ENCODE results near the gene IQSEC2.

IQSEC2 gene

GRCh38 chrX:53281321-53281822, at the start of gene IQSEC2:
IQSEC2 (minus strand) TSS chrX:53281584.
- H3K4me1 ChIP-seq (ENCODE audit: control insufficient read depth in 1 of 2, insufficient read depth in 2 of 2, low read length in 2 of 2): peaks cover 5 to 40% of the 10 kb centered on the region in 2 donors
- H3K9me3 ChIP-seq (ENCODE audit: control insufficient read depth in 1 of 2, low read length in 2 of 2): no peaks in the 10 kb centered on the region
- peak within 1 kb of the TSS; percentile 77 for H3K27ac ChIP-seq (ENCODE audit: low read length)
- H3K36me3 ChIP-seq (ENCODE audit: control insufficient read depth in 1 of 2, insufficient read depth in 2 of 2, low read length in 2 of 2): no peaks in the 10 kb centered on the region
- no peaks in the 10 kb centered on the region for H3K27me3 ChIP-seq (ENCODE audit: low read depth, low read length)
- H3K4me3 ChIP-seq (ENCODE audit: low read depth in 1 of 2, low read length in 2 of 2): peak within 1 kb of the TSS; percentile 56 to 70

GRCh38 chrX:53330331-53330730, 48.9 kb upstream of the IQSEC2 start:
- no peaks in the 10 kb centered on the region for H3K36me3 ChIP-seq (ENCODE audit: control insufficient read depth in 1 of 2, insufficient read depth in 2 of 2, low read length in 2 of 2)
- no peak overlapping the region for H3K27ac ChIP-seq (ENCODE audit: low read length)
- H3K27me3 ChIP-seq (ENCODE audit: low read depth, low read length): no peaks in the 10 kb centered on the region
- no peaks in the 10 kb centered on the region for H3K9me3 ChIP-seq (ENCODE audit: control insufficient read depth in 1 of 2, low read length in 2 of 2)
- no peak overlapping the region for H3K4me3 ChIP-seq (ENCODE audit: low read depth in 1 of 2, low read length in 2 of 2)
- no peaks in the 10 kb centered on the region for H3K4me1 ChIP-seq (ENCODE audit: control insufficient read depth in 1 of 2, insufficient read depth in 2 of 2, low read length in 2 of 2)

GRCh38 chrX:53324803-53325202, 43.4 kb upstream of the IQSEC2 start:
- Histone ChIP-seq H3K9me3 (ENCODE audit: control insufficient read depth in 1 of 2, low read length in 2 of 2) (no peaks in the 10 kb centered on the region), H3K36me3 (ENCODE audit: control insufficient read depth in 1 of 2, insufficient read depth in 2 of 2, low read length in 2 of 2) (no peaks in the 10 kb centered on the region), H3K27ac (ENCODE audit: low read length) (no peak overlapping the region), H3K4me1 (ENCODE audit: control insufficient read depth in 1 of 2, insufficient read depth in 2 of 2, low read length in 2 of 2) (peaks cover 0 to 4% of the 10 kb centered on the region in 2 donors), H3K27me3 (ENCODE audit: low read depth, low read length) (no peaks in the 10 kb centered on the region), H3K4me3 (ENCODE audit: low read depth in 1 of 2, low read length in 2 of 2) (no peak overlapping the region)

- Histone ChIP-seq H3K27ac (ENCODE audit: low read length) (no peak overlapping the region), H3K4me1 (ENCODE audit: control insufficient read depth in 1 of 2, insufficient read depth in 2 of 2, low read length in 2 of 2) (peaks cover 0 to 11% of the 10 kb centered on the region in 2 donors), H3K27me3 (ENCODE audit: low read depth, low read length) (no peaks in the 10 kb centered on the region), H3K36me3 (ENCODE audit: control insufficient read depth in 1 of 2, insufficient read depth in 2 of 2, low read length in 2 of 2) (no peaks in the 10 kb centered on the region), H3K4me3 (ENCODE audit: low read depth in 1 of 2, low read length in 2 of 2) (no peak overlapping the region), H3K9me3 (ENCODE audit: control insufficient read depth in 1 of 2, low read length in 2 of 2) (no peaks in the 10 kb centered on the region)
Measured at GRCh38 chrX:53324085-53324484, 42.7 kb upstream of the IQSEC2 start.

GRCh38 chrX:53323196-53323595, 41.8 kb upstream of the IQSEC2 start:
- Histone ChIP-seq H3K4me3 (ENCODE audit: low read depth in 1 of 2, low read length in 2 of 2) (no peak overlapping the region), H3K27me3 (ENCODE audit: low read depth, low read length) (no peaks in the 10 kb centered on the region), H3K9me3 (ENCODE audit: control insufficient read depth in 1 of 2, low read length in 2 of 2) (no peaks in the 10 kb centered on the region), H3K36me3 (ENCODE audit: control insufficient read depth in 1 of 2, insufficient read depth in 2 of 2, low read length in 2 of 2) (no peaks in the 10 kb centered on the region), H3K4me1 (ENCODE audit: control insufficient read depth in 1 of 2, insufficient read depth in 2 of 2, low read length in 2 of 2) (peaks cover 0 to 17% of the 10 kb centered on the region in 2 donors), H3K27ac (ENCODE audit: low read length) (no peak overlapping the region)

GRCh38 chrX:53321943-53322497, 40.6 kb upstream of the IQSEC2 start:
- H3K27ac ChIP-seq (ENCODE audit: low read length): no peak overlapping the region
- H3K27me3 ChIP-seq (ENCODE audit: low read depth, low read length): no peaks in the 10 kb centered on the region
- H3K36me3 ChIP-seq (ENCODE audit: control insufficient read depth in 1 of 2, insufficient read depth in 2 of 2, low read length in 2 of 2): no peaks in the 10 kb centered on the region
- no peak overlapping the region for H3K4me3 ChIP-seq (ENCODE audit: low read depth in 1 of 2, low read length in 2 of 2)
- H3K9me3 ChIP-seq (ENCODE audit: control insufficient read depth in 1 of 2, low read length in 2 of 2): no peaks in the 10 kb centered on the region
- H3K4me1 ChIP-seq (ENCODE audit: control insufficient read depth in 1 of 2, insufficient read depth in 2 of 2, low read length in 2 of 2): peaks cover 0 to 24% of the 10 kb centered on the region in 2 donors

- Histone ChIP-seq H3K9me3 (ENCODE audit: control insufficient read depth in 1 of 2, low read length in 2 of 2) (no peaks in the 10 kb centered on the region), H3K4me1 (ENCODE audit: control insufficient read depth in 1 of 2, insufficient read depth in 2 of 2, low read length in 2 of 2) (peaks cover 0 to 24% of the 10 kb centered on the region in 2 donors), H3K4me3 (ENCODE audit: low read depth in 1 of 2, low read length in 2 of 2) (peak overlapping the region in 1 of 2 donors; percentile 73), H3K27me3 (ENCODE audit: low read depth, low read length) (no peaks in the 10 kb centered on the region), H3K27ac (ENCODE audit: low read length) (no peak overlapping the region), H3K36me3 (ENCODE audit: control insufficient read depth in 1 of 2, insufficient read depth in 2 of 2, low read length in 2 of 2) (no peaks in the 10 kb centered on the region)
Measured at GRCh38 chrX:53321230-53321942, 40.0 kb upstream of the IQSEC2 start.

GRCh38 chrX:53320543-53321229, 39.3 kb upstream of the IQSEC2 start:
- Histone ChIP-seq H3K4me1 (ENCODE audit: control insufficient read depth in 1 of 2, insufficient read depth in 2 of 2, low read length in 2 of 2) (peaks cover 0 to 24% of the 10 kb centered on the region in 2 donors), H3K27me3 (ENCODE audit: low read depth, low read length) (no peaks in the 10 kb centered on the region), H3K36me3 (ENCODE audit: control insufficient read depth in 1 of 2, insufficient read depth in 2 of 2, low read length in 2 of 2) (no peaks in the 10 kb centered on the region), H3K27ac (ENCODE audit: low read length) (no peak overlapping the region), H3K4me3 (ENCODE audit: low read depth in 1 of 2, low read length in 2 of 2) (peak overlapping the region; percentile 37 to 73), H3K9me3 (ENCODE audit: control insufficient read depth in 1 of 2, low read length in 2 of 2) (no peaks in the 10 kb centered on the region)

GRCh38 chrX:53319614-53320542, 38.5 kb upstream of the IQSEC2 start:
- Histone ChIP-seq H3K36me3 (ENCODE audit: control insufficient read depth in 1 of 2, insufficient read depth in 2 of 2, low read length in 2 of 2) (no peaks in the 10 kb centered on the region), H3K9me3 (ENCODE audit: control insufficient read depth in 1 of 2, low read length in 2 of 2) (no peaks in the 10 kb centered on the region), H3K4me3 (ENCODE audit: low read depth in 1 of 2, low read length in 2 of 2) (peak overlapping the region; percentile 37 to 73), H3K27ac (ENCODE audit: low read length) (no peak overlapping the region), H3K27me3 (ENCODE audit: low read depth, low read length) (no peaks in the 10 kb centered on the region), H3K4me1 (ENCODE audit: control insufficient read depth in 1 of 2, insufficient read depth in 2 of 2, low read length in 2 of 2) (peaks cover 0 to 24% of the 10 kb centered on the region in 2 donors)

- Histone ChIP-seq H3K4me3 (ENCODE audit: low read depth in 1 of 2, low read length in 2 of 2) (peak overlapping the region; percentile 37 to 73), H3K9me3 (ENCODE audit: control insufficient read depth in 1 of 2, low read length in 2 of 2) (no peaks in the 10 kb centered on the region), H3K36me3 (ENCODE audit: control insufficient read depth in 1 of 2, insufficient read depth in 2 of 2, low read length in 2 of 2) (no peaks in the 10 kb centered on the region), H3K4me1 (ENCODE audit: control insufficient read depth in 1 of 2, insufficient read depth in 2 of 2, low read length in 2 of 2) (peaks cover 0 to 24% of the 10 kb centered on the region in 2 donors), H3K27me3 (ENCODE audit: low read depth, low read length) (no peaks in the 10 kb centered on the region), H3K27ac (ENCODE audit: low read length) (no peak overlapping the region)
Measured at GRCh38 chrX:53318766-53319353, 37.5 kb upstream of the IQSEC2 start.

All from muscle layer of duodenum (tissue), 2 donors.